Colonic mucosa (tissue), 4 donors: Measurements from ENCODE around the gene SELENOO. TPM values are rescaled to one million over a fixed set of nuclear protein-coding genes. Genes with fewer than 3 reads are reported as not detected.

Experiments
- DNase-seq: peaks from one replicate; pipeline ENCODE4 v3.0.0-alpha.2; 2020
- H3K27ac ChIP-seq: fragments of 200-600 bp; one replicate; pipeline ENCODE4 v1.8.0; 2021
- H3K27me3 ChIP-seq: fragments of 200-600 bp; one replicate; pipeline ENCODE4 v1.8.0; 2021
- H3K36me3 ChIP-seq: fragments of 200-600 bp; one replicate; pipeline ENCODE4 v1.8.0; 2021
- H3K4me1 ChIP-seq: fragments of 200-600 bp; one replicate; pipeline ENCODE4 v1.8.0; 2021; ENCODE audit warnings: mild to moderate bottlenecking
- H3K4me3 ChIP-seq: fragments of 200-600 bp; one replicate; pipeline ENCODE4 v1.8.0; 2021
- H3K9ac ChIP-seq, 2 donors: one replicate each; pipeline ENCODE4 v1.7.0; 2013; ENCODE audit warnings: control low read depth in 2 of 2, low read depth in 2 of 2, low read length in 2 of 2
- H3K9me3 ChIP-seq: fragments of 200-600 bp; one replicate; pipeline ENCODE4 v1.8.0; 2021
- CTCF ChIP-seq: fragments of 200-600 bp; IDR thresholded peaks from one replicate; pipeline ENCODE4 v1.8.0; 2022; ENCODE audit warnings: antibody characterized with exemption, mild to moderate bottlenecking
- intact Hi-C: fragments of 100-400 bp; cut with DNase I; formaldehyde crosslinking; loops from one replicate; pipeline ENCODE4 v1.14.1; 2022
- total RNA-seq, 2 donors: library from RNA; stranded (reverse); fragmentation: NEBNext Ultra II Directional in 1 of 2; extraction: Animal tissue kit (Norgen Biotek cat#: 25700) in 1 of 2; gene quantifications; one replicate each; pipeline ENCODE4 v1.2.1, GENCODE V29; 2021
- donor health status: healthy.
- donor health status: DM: no; HTN: no; CAD: no.
- donor health status: DM: no; HTN: no; CAD: no.

The SELENOO gene
- total RNA-seq, 2 donors from 2014 or later, result 29.1 to 36.9 TPM

DNA sequence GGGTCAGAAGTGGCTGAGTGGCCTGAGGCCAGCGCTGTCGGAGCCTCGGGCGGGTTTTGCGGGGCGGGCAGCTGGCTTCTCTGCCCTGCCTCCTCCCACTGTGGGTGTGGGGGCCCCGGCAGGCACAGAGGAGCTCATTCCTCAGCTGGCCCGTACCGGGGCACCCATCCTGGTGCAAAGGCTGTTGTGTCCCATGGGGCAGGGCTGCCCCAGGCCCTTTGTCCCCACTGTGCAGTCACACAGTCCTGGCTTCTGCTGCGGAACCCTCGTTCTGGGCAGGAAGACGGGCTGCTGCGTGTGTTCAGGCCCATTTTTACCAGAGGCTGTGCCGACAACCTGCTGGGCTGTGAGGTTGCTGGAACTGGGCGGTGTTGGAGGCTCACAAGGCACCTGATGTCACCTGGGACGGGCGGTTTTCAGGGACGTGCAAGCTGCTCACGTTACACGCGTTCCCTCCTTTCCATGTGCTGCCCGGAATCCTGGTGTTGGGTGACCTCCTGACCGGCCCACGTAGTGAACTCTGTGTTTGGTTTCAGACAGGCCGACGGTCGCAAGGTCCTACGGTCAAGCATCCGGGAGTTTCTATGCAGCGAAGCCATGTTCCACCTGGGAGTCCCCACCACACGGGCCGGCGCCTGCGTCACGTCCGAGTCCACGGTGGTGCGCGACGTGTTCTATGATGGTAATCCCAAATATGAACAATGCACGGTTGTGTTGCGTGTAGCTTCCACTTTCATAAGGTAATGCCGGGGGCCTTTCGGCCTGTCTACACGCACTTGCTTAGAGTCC is 5.2 kb downstream of the SELENOO start:
- H3K9ac ChIP-seq, result no peak overlapping the region

GRCh38 chr22:50206599-50206998 is 5.8 kb downstream of the SELENOO start:
- Histone ChIP-seq H3K9ac (no peak overlapping the region), H3K27ac (no peak overlapping the region), H3K4me1 (peaks cover 7% of the 10 kb centered on the region), H3K4me3 (no peak overlapping the region), H3K9me3 (no peaks in the 10 kb centered on the region), H3K36me3 (peaks cover 5% of the 10 kb centered on the region), H3K27me3 (no peaks in the 10 kb centered on the region)
- no peak for TF ChIP-seq CTCF
- no peak for DNase-seq
- intact Hi-C loops, result no loop called here

More for the DNA sequence above, 5.2 kb downstream of the SELENOO start:
- no peak overlapping the region for H3K27ac ChIP-seq
- no peak for TF ChIP-seq CTCF
- DNase-seq, result no peak
- no peaks in the 10 kb centered on the region for H3K27me3 ChIP-seq
- intact Hi-C loops, result no loop called here
- H3K4me3 ChIP-seq, result no peak overlapping the region
- H3K4me1 ChIP-seq, result peaks cover 7% of the 10 kb centered on the region
- peaks cover 5% of the 10 kb centered on the region for H3K36me3 ChIP-seq
- H3K9me3 ChIP-seq, result no peaks in the 10 kb centered on the region

DNA sequence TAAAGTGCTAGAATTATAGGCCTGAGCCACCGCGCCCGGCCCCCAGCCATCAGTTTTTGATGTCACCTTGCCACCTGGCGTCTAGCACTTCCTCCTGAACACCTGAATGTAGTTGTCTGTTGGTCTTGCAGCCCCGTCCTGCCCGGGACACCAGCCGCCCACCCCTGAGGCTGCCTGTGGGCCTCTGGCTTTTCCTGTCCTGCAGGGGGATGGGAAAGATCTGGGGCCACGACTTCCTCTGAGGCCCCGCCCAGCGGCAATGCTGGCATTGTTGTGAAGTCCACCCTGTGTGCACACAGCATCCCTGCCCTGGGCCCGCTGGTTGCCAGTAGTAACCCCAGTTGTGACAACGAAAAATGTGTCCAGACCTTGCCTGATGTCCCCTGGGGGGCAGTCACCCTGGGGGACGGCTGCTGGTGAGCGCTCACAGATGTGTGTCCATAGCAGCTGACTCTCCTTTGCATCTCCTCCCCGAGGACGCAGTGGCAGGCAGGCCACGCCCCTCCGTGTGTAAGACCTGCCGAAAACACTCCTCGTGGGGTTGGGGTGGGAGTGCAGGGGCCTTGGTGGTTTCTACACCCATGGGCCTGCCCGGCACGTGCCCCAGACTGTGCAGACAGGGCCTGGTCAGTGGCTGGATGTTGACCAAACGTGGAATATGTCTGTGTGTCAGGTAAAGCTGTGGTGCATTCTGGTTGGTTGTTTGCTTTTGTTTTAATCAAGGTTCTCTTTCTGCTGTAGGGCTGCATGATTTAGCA is 6.8 kb downstream of the SELENOO start:
- H3K27ac ChIP-seq, result no peak overlapping the region
- TF ChIP-seq CTCF, result no peak
- intact Hi-C loops, result loop anchor here (2.0 kb wide), 1 partner anchor 57 kb away; no protein-coding TSS in a partner anchor
- no peaks in the 10 kb centered on the region for H3K4me1 ChIP-seq
- no peak overlapping the region for H3K4me3 ChIP-seq
- H3K9me3 ChIP-seq, result no peaks in the 10 kb centered on the region
- no peaks in the 10 kb centered on the region for H3K27me3 ChIP-seq
- DNase-seq, result no peak
- peaks cover 5% of the 10 kb centered on the region for H3K36me3 ChIP-seq
- no peak overlapping the region for H3K9ac ChIP-seq

GRCh38 chr22:50208430-50208938 is 7.7 kb downstream of the SELENOO start:
- no peak for DNase-seq
- no peak for TF ChIP-seq CTCF
- intact Hi-C loops, result loop anchor here (2.0 kb wide), 1 partner anchor 58 kb away; no protein-coding TSS in a partner anchor
- H3K36me3 ChIP-seq, result peaks cover 5% of the 10 kb centered on the region
- no peaks in the 10 kb centered on the region for H3K4me1 ChIP-seq
- H3K4me3 ChIP-seq, result no peak overlapping the region
- H3K9ac ChIP-seq, result no peak overlapping the region
- H3K9me3 ChIP-seq, result no peaks in the 10 kb centered on the region
- H3K27ac ChIP-seq, result no peak overlapping the region
- H3K27me3 ChIP-seq, result no peaks in the 10 kb centered on the region
